ENCODE measurements around the gene APEX1. TPM values are rescaled to one million over a fixed set of nuclear protein-coding genes. Genes with fewer than 3 reads are reported as not detected.

Gene APEX1
- total and polyA plus RNA-seq, 2 experiments from 2014 or later: 89.8 to 124 TPM

GRCh38 chr14:20455355-20456300 is 602 bp downstream of the APEX1 start:
- in situ Hi-C loops (cut with MboI): no loop called here
- Histone ChIP-seq H3K9me3 (ENCODE audit: low read depth) (no peaks in the 10 kb centered on the region), H3K36me3 (ENCODE audit: low read depth) (peaks cover 22% of the 10 kb centered on the region)

GRCh38 chr14:20456971-20457370 is 1.9 kb downstream of the APEX1 start:
- peak overlapping the region; percentile 96 for H3K4me2 ChIP-seq (ENCODE audit: unreplicated experiment)
- H4K20me1 ChIP-seq (ENCODE audit: insufficient read depth): no peaks in the 10 kb centered on the region
- H2AFZ ChIP-seq: no peak overlapping the region
- no peaks in the 10 kb centered on the region for H3K9me2 ChIP-seq (ENCODE audit: insufficient read depth)
- no peaks in the 10 kb centered on the region for H3K27me3 ChIP-seq (replicated peaks; ENCODE audit: insufficient read depth)
- H3K4me3 ChIP-seq: peak overlapping the region; percentile 88
- peaks cover 18% of the 10 kb centered on the region; the same call in 1 of the 2 replicates for H3K36me3 ChIP-seq (ENCODE audit: low read depth)
- WGBS, 2 experiments (ENCODE audit: low coverage in 1 of 2, low lambda C conversion rate in 2 of 2, missing lambda C conversion rate in 2 of 2): 82 to 85% methylated on average over 13 of the region's 13 CpGs
- no peaks in the 10 kb centered on the region for H3K9me3 ChIP-seq (ENCODE audit: low read depth)
- TF ChIP-seq EZH2phosphoT487 (IDR thresholded peaks at IDR 0.05; ENCODE audit: insufficient read depth, low read depth): no peak
- no peak for TF ChIP-seq EZH2 (IDR thresholded peaks at IDR 0.05; ENCODE audit: insufficient read depth, poor library complexity, severe bottlenecking)
- H3F3A ChIP-seq (ENCODE audit: insufficient read depth): peaks cover 22% of the 10 kb centered on the region
- H3K4me1 ChIP-seq (ENCODE audit: insufficient read depth): peaks cover 28% of the 10 kb centered on the region
- peaks cover 76% of the 10 kb centered on the region for H3K79me2 ChIP-seq (ENCODE audit: insufficient read depth)
- H3K27ac ChIP-seq: peak overlapping the region; percentile 98
- in situ Hi-C loops (cut with MboI): no loop called here
- peak overlapping the region; percentile 95 for H3K9ac ChIP-seq
- DNase-seq: no peak

More at GRCh38 chr14:20455355-20456300, 602 bp downstream of the APEX1 start:
- H3K4me2 ChIP-seq (ENCODE audit: unreplicated experiment): peak overlapping the region; percentile 96
- DNase-seq: peak; percentile 93
- 1% methylated on average over 39 of the region's 39 CpGs for WGBS, 2 experiments (ENCODE audit: low coverage in 1 of 2, low lambda C conversion rate in 2 of 2, missing lambda C conversion rate in 2 of 2)
- H3K27me3 ChIP-seq (replicated peaks; ENCODE audit: insufficient read depth): no peaks in the 10 kb centered on the region
- no peak for TF ChIP-seq EZH2 (IDR thresholded peaks at IDR 0.05; ENCODE audit: insufficient read depth, poor library complexity, severe bottlenecking)
- no peak for TF ChIP-seq EZH2phosphoT487 (IDR thresholded peaks at IDR 0.05; ENCODE audit: insufficient read depth, low read depth)
- peak overlapping the region; percentile 98 for H3K27ac ChIP-seq
- no peaks in the 10 kb centered on the region for H4K20me1 ChIP-seq (ENCODE audit: insufficient read depth)
- H3K9ac ChIP-seq: peak overlapping the region; percentile 95
- H3K4me3 ChIP-seq: peak overlapping the region; percentile 88
- H3F3A ChIP-seq (ENCODE audit: insufficient read depth): peaks cover 22% of the 10 kb centered on the region
- no peaks in the 10 kb centered on the region for H3K9me2 ChIP-seq (ENCODE audit: insufficient read depth)
- H3K79me2 ChIP-seq (ENCODE audit: insufficient read depth): peaks cover 72% of the 10 kb centered on the region
- H3K4me1 ChIP-seq (ENCODE audit: insufficient read depth): peaks cover 28% of the 10 kb centered on the region
- peak overlapping the region; percentile 90 for H2AFZ ChIP-seq

- no peaks in the 10 kb centered on the region for H3K27me3 ChIP-seq (replicated peaks; ENCODE audit: insufficient read depth)
- H3F3A ChIP-seq (ENCODE audit: insufficient read depth): peaks cover 28% of the 10 kb centered on the region
- 57 to 59% methylated on average over 8 of the region's 8 CpGs for WGBS, 2 experiments (ENCODE audit: low coverage in 1 of 2, low lambda C conversion rate in 2 of 2, missing lambda C conversion rate in 2 of 2)
- TF ChIP-seq EZH2phosphoT487 (IDR thresholded peaks at IDR 0.05; ENCODE audit: insufficient read depth, low read depth): no peak
- TF ChIP-seq EZH2 (IDR thresholded peaks at IDR 0.05; ENCODE audit: insufficient read depth, poor library complexity, severe bottlenecking): no peak
- no peak overlapping the region for H3K9ac ChIP-seq
- peaks cover 18% of the 10 kb centered on the region; the same call in 1 of the 2 replicates for H3K36me3 ChIP-seq (ENCODE audit: low read depth)
- in situ Hi-C loops (cut with MboI): no loop called here
- peaks cover 28% of the 10 kb centered on the region for H3K4me1 ChIP-seq (ENCODE audit: insufficient read depth)
- no peak overlapping the region for H3K4me3 ChIP-seq
- no peak overlapping the region for H2AFZ ChIP-seq
- H3K27ac ChIP-seq: no peak overlapping the region
- no peaks in the 10 kb centered on the region for H3K9me3 ChIP-seq (ENCODE audit: low read depth)
- H3K4me2 ChIP-seq (ENCODE audit: unreplicated experiment): no peak overlapping the region
- peaks cover 68% of the 10 kb centered on the region for H3K79me2 ChIP-seq (ENCODE audit: insufficient read depth)
- H4K20me1 ChIP-seq (ENCODE audit: insufficient read depth): no peaks in the 10 kb centered on the region
- DNase-seq: no peak
- no peaks in the 10 kb centered on the region for H3K9me2 ChIP-seq (ENCODE audit: insufficient read depth)
Measured at GRCh38 chr14:20458031-20458789, 3.2 kb downstream of the APEX1 start.

Data from GM23248 (cell line).